Measurements from ENCODE around the gene TNFRSF18. TPM values are rescaled to one million over a fixed set of nuclear protein-coding genes. Genes with fewer than 3 reads are reported as not detected.

TNFRSF18 gene
- total RNA-seq, 1 experiment from 2014 or later, result 0.83 TPM

DNA sequence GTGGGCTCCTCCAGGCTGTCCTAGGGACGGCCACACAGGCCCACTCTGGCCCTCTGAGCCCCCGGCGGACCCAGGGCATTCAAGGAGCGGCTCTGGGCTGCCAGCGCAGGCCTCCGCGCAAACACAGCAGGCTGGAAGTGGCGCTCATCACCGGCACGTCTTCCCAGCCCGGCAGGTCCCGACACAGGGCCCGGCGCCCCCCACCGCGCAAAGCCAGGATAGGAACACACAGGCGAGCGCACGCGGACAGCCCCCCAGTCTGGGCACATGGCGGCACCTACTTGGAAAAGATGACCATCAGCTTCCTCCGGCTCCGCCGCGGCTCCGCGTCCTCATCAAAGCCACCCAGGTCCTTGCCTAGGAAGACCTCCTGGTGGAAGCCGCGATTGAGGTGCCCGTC lies 21.8 kb upstream of the TNFRSF18 start:
- Mint-ChIP-seq H3K27ac (no peak overlapping the region), H3K27me3 (ENCODE audit: low read depth) (no peaks in the 10 kb centered on the region), H3K4me3 (no peak overlapping the region), H3K36me3 (peaks cover 15% of the 10 kb centered on the region), H3K9me3 (no peaks in the 10 kb centered on the region), H3K4me1 (peaks cover 7% of the 10 kb centered on the region)
- TF ChIP-seq, protein P1, sequence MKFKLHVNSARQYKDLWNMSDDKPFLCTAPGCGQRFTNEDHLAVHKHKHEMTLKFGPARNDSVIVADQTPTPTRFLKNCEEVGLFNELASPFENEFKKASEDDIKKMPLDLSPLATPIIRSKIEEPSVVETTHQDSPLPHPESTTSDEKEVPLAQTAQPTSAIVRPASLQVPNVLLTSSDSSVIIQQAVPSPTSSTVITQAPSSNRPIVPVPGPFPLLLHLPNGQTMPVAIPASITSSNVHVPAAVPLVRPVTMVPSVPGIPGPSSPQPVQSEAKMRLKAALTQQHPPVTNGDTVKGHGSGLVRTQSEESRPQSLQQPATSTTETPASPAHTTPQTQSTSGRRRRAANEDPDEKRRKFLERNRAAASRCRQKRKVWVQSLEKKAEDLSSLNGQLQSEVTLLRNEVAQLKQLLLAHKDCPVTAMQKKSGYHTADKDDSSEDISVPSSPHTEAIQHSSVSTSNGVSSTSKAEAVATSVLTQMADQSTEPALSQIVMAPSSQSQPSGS (CRISPR knock-in tag; IDR thresholded peaks at IDR 0.05; ENCODE audit: borderline replicate concordance, low read depth), result no peak
- no peak for TF ChIP-seq CREB1 (CRISPR knock-in tag; IDR thresholded peaks at IDR 0.05)
- TF ChIP-seq ZNF425 (CRISPR knock-in tag; conservative IDR thresholded peaks at IDR 0.05), result no peak
- TF ChIP-seq ZNF232 (CRISPR knock-in tag; IDR thresholded peaks at IDR 0.05), result no peak
- no peak for TF ChIP-seq JAZF1 (CRISPR knock-in tag; IDR thresholded peaks at IDR 0.05)
- TF ChIP-seq MXD4 (CRISPR knock-in tag; IDR thresholded peaks at IDR 0.05; ENCODE audit: borderline replicate concordance), result no peak
- no peak for TF ChIP-seq TEAD1 (CRISPR knock-in tag; IDR thresholded peaks at IDR 0.05)
- TF ChIP-seq IRF2 (CRISPR knock-in tag; IDR thresholded peaks at IDR 0.05; ENCODE audit: borderline replicate concordance, low read depth), result no peak
- TF ChIP-seq, protein P2, sequence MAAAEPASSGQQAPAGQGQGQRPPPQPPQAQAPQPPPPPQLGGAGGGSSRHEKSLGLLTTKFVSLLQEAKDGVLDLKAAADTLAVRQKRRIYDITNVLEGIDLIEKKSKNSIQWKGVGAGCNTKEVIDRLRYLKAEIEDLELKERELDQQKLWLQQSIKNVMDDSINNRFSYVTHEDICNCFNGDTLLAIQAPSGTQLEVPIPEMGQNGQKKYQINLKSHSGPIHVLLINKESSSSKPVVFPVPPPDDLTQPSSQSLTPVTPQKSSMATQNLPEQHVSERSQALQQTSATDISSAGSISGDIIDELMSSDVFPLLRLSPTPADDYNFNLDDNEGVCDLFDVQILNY (CRISPR knock-in tag; IDR thresholded peaks at IDR 0.05), result no peak
- TF ChIP-seq ZNF671 (CRISPR knock-in tag; IDR thresholded peaks at IDR 0.05), result no peak
- TF ChIP-seq HMGXB4 (CRISPR knock-in tag; IDR thresholded peaks at IDR 0.05), result no peak
- POLR2A ChIA-PET, result no interaction called here
- CTCF ChIA-PET, result no interaction called here
- no peak for ATAC-seq
- no peak for DNase-seq (ENCODE audit: low spot score)

DNA sequence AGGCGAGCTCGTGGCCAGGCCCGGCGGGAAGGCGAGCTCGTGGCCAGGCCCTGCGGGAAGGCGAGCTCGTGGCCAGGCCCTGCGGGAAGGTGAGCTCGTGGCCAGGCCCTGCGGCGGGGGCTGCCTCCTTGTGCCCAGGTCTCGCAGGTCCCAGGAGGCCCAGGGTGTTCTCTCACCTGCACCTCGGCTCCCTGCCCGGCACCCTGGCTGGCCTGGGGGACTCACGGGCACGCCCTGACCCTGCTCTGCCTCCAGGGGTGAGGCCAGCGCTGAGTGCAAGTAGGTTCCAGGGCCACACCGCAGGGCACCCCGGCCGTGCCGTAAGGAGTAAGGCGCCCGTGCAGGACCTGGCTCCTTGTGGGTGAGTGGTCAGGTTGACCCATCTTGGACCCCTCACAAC lies 21.0 kb upstream of the TNFRSF18 start:
- H3K4me1 Mint-ChIP-seq, result peaks cover 7% of the 10 kb centered on the region
- ChIA-PET CTCF (no interaction called here), POLR2A (no interaction called here)
- no peak overlapping the region for H3K27ac Mint-ChIP-seq
- H3K4me3 Mint-ChIP-seq, result no peak overlapping the region
- no peak for TF ChIP-seq SMAD3 (CRISPR knock-in tag; IDR thresholded peaks at IDR 0.05; ENCODE audit: borderline replicate concordance)
- no peak for TF ChIP-seq JUN (CRISPR knock-in tag; IDR thresholded peaks at IDR 0.05)
- no peak for TF ChIP-seq STAT6 (CRISPR knock-in tag; conservative IDR thresholded peaks at IDR 0.05; ENCODE audit: low read depth)
- peaks cover 22% of the 10 kb centered on the region for H3K36me3 Mint-ChIP-seq
- DNase-seq (ENCODE audit: low spot score) (no peak), ATAC-seq (no peak)
- no peaks in the 10 kb centered on the region for H3K9me3 Mint-ChIP-seq
- H3K27me3 Mint-ChIP-seq (ENCODE audit: low read depth), result no peaks in the 10 kb centered on the region
